GM12878 (cell line): Measurements from ENCODE around the gene MVK. TPM values are rescaled to one million over a fixed set of nuclear protein-coding genes. Genes with fewer than 3 reads are reported as not detected.

Source experiments
- ATAC-seq: fragments of 200-7000 bp; cut with Tn5 transposase; 3 replicates; pipeline ENCODE4 v1.9.1; 2020; ENCODE audit warnings: mild to moderate bottlenecking, moderate library complexity
- BruUV-seq: library from RNA; stranded (reverse); fragments of 400-500 nt; replicated peaks from 2 replicates; lab custom pipeline; 2021; lab: Mats Ljungman, UMichigan
- CTCF ChIA-PET: fragments of 300-600 bp; sonication (Branson Sonifier 250); formaldehyde crosslinking; extraction: SDS; loops from one replicate; lab custom pipeline; 2021; ENCODE audit warnings: inconsistent platforms; lab: Yijun Ruan, JAX
- POLR2A ChIA-PET: fragments of 350-600 bp; formaldehyde crosslinking; extraction: SDS; loops from one replicate; lab custom pipeline; 2021; ENCODE audit warnings: inconsistent platforms; lab: Charles Lee
- RAD21 ChIA-PET: fragments of 300-600 bp; sonication (Branson Sonifier 250); formaldehyde crosslinking; loops from one replicate; lab custom pipeline; 2023; ENCODE audit warnings: antibody characterized with exemption; ENCODE audit not compliant: unreplicated experiment; lab: Charles Lee
- SMC1A ChIA-PET: fragments of 300-600 bp; sonication (Branson Sonifier 250); formaldehyde crosslinking; loops from one replicate; lab custom pipeline; 2023; ENCODE audit not compliant: unreplicated experiment, uncharacterized antibody; lab: Charles Lee
- DNase-seq: peaks from one replicate; pipeline ENCODE4 v3.0.0-alpha.2; 2011; ENCODE audit warnings: low read depth, low spot score
- FAIRE-seq: peaks from 3 replicates; lab custom pipeline; 2011; peaks lifted over from hg19 to GRCh38; lab: Jason Lieb, UNC
- H2AFZ ChIP-seq: 2 replicates; pipeline ENCODE4 v1.6.0; 2011; ENCODE audit warnings: low read depth, low read length, control low read depth; ENCODE audit not compliant: control insufficient read depth
- H3K27ac ChIP-seq: 2 replicates; pipeline ENCODE4 v1.5.1; 2011; ENCODE audit warnings: control low read depth; ENCODE audit not compliant: control insufficient read depth, insufficient read depth
- H3K27me3 ChIP-seq, 2 experiments: replicated peaks in 1 of 2; 2 replicates each; pipeline versions ENCODE4 v1.6.0 to v1.6.1; 2011; ENCODE audit warnings: low read length in 1 of 2; ENCODE audit not compliant: control insufficient read depth in 2 of 2, insufficient read depth in 2 of 2
- H3K36me3 ChIP-seq, 2 experiments: 2 replicates each; pipeline ENCODE4 v1.5.1; 2011; ENCODE audit warnings: low read length in 1 of 2; ENCODE audit not compliant: control insufficient read depth in 2 of 2, insufficient read depth in 2 of 2
- H3K4me1 ChIP-seq: 2 replicates; pipeline ENCODE4 v1.6.1; 2011; ENCODE audit warnings: mild to moderate bottlenecking, low read length, moderate library complexity, mixed read lengths; ENCODE audit not compliant: control insufficient read depth, insufficient read depth
- H3K4me2 ChIP-seq: 2 replicates; pipeline ENCODE4 v1.6.0; 2011; ENCODE audit warnings: control low read depth; ENCODE audit not compliant: control insufficient read depth, insufficient read depth
- H3K4me3 ChIP-seq: fragments of 200-600 bp; sonication (generic); 2 replicates; pipeline ENCODE4 v1.5.1; 2016
- H3K79me2 ChIP-seq: 2 replicates; pipeline ENCODE4 v1.6.0; 2011; ENCODE audit warnings: low read length; ENCODE audit not compliant: control insufficient read depth, insufficient read depth
- H3K9ac ChIP-seq: 2 replicates; pipeline ENCODE4 v1.8.0; 2011; ENCODE audit warnings: low read length, control low read depth, mixed read lengths; ENCODE audit not compliant: control insufficient read depth, insufficient read depth
- H3K9me3 ChIP-seq: replicated peaks from 3 replicates; pipeline ENCODE4 v1.5.1; 2011; ENCODE audit warnings: mild to moderate bottlenecking, low read length; ENCODE audit not compliant: control insufficient read depth, insufficient read depth
- H4K20me1 ChIP-seq: 2 replicates; pipeline ENCODE4 v1.6.0; 2011; ENCODE audit not compliant: control insufficient read depth, insufficient read depth
- ATF7 ChIP-seq: fragments of 450-650 bp; IDR thresholded peaks from 2 replicates; pipeline ENCODE4 v1.6.1; 2016; ENCODE audit warnings: low read depth, mild to moderate bottlenecking
- BMI1 ChIP-seq: fragments of 450-650 bp; IDR thresholded peaks from 2 replicates; pipeline ENCODE4 v1.6.1; 2016; ENCODE audit warnings: mild to moderate bottlenecking, moderate library complexity, borderline replicate concordance
- BRCA1 ChIP-seq: IDR thresholded peaks from 2 replicates; pipeline ENCODE4 v1.6.1; 2011; ENCODE audit warnings: low read depth, low read length, improper control_type of control experiment
- CBFB ChIP-seq: IDR thresholded peaks from 2 replicates; pipeline ENCODE4 v1.6.1; 2016; ENCODE audit warnings: antibody characterized with exemption, low read depth
- CEBPB ChIP-seq, 2 experiments: fragments of 150-350 bp in 1 of 2; IDR thresholded peaks; 2 replicates each; pipeline ENCODE4 v1.6.1; 2012 to 2014; ENCODE audit warnings: low read depth in 2 of 2, low read length in 2 of 2, borderline replicate concordance in 1 of 2, inconsistent platforms in 1 of 2
- CUX1 ChIP-seq: IDR thresholded peaks from 2 replicates; pipeline ENCODE4 v1.6.1; 2012; ENCODE audit warnings: improper control_type of control experiment, low read depth, low read length; ENCODE audit not compliant: insufficient replicate concordance
- HDAC2 ChIP-seq: fragments of 200-600 bp; sonication (generic); IDR thresholded peaks from 2 replicates; pipeline ENCODE4 v1.6.1; 2017
- IKZF1 ChIP-seq: fragments of 450-650 bp; conservative IDR thresholded peaks from 2 replicates; pipeline ENCODE4 v1.6.1; 2017; ENCODE audit warnings: antibody characterized with exemption, mild to moderate bottlenecking
- MLLT1 ChIP-seq: fragments of 450-650 bp; IDR thresholded peaks from 2 replicates; pipeline ENCODE4 v1.6.1; 2016; ENCODE audit warnings: mild to moderate bottlenecking
- MYC ChIP-seq: IDR thresholded peaks from 2 replicates; pipeline ENCODE4 v1.6.1; 2011; ENCODE audit warnings: mild to moderate bottlenecking, low read length, moderate library complexity, inconsistent platforms; ENCODE audit not compliant: insufficient read depth, insufficient replicate concordance, insufficient read length, severe bottlenecking
- PML ChIP-seq: IDR thresholded peaks from 2 replicates; pipeline ENCODE4 v1.6.1; 2012; ENCODE audit warnings: low read length, inconsistent platforms
- RAD21 ChIP-seq: IDR thresholded peaks from 2 replicates; pipeline ENCODE4 v1.6.1; 2011; ENCODE audit warnings: mild to moderate bottlenecking, low read depth, low read length, moderate library complexity; ENCODE audit not compliant: insufficient read depth
- RCOR1 ChIP-seq: conservative IDR thresholded peaks from 2 replicates; pipeline ENCODE4 v1.6.1; 2012; ENCODE audit warnings: low read depth, low read length, improper control_type of control experiment
- RELA ChIP-seq: fragments of 450-650 bp; IDR thresholded peaks from 2 replicates; pipeline ENCODE4 v1.8.0; 2014; ENCODE audit warnings: borderline replicate concordance; ENCODE audit not compliant: partially characterized antibody
- SMAD5 ChIP-seq: IDR thresholded peaks from 2 replicates; pipeline ENCODE4 v1.6.1; 2016; ENCODE audit warnings: antibody characterized with exemption, low read depth
- SRF ChIP-seq, 2 experiments: IDR thresholded peaks; 2 replicates each; pipeline ENCODE4 v1.6.1; 2011; ENCODE audit warnings: low read depth in 2 of 2, low read length in 2 of 2, mild to moderate bottlenecking in 1 of 2, moderate library complexity in 1 of 2
- TCF12 ChIP-seq: IDR thresholded peaks from 2 replicates; pipeline ENCODE4 v1.6.1; 2011; ENCODE audit warnings: low read depth, mild to moderate bottlenecking, low read length
- WGBS: methylation state at CpG from one replicate; pipeline ENCODE4 v1.1.6; 2016; ENCODE audit warnings: low lambda C conversion rate; ENCODE audit not compliant: insufficient replicate concordance, insufficient coverage; ENCODE audit errors: missing lambda C conversion rate; 5-methylcytosine and 5-hydroxymethylcytosine counted together
- in situ Hi-C: fragments of 300-500 bp; cut with MboI; formaldehyde crosslinking; loops from 9 replicates; pipeline ENCODE4 v1.14.3; 2018; ENCODE audit warnings: mixed read lengths
- intact Hi-C: fragments of 100-400 bp; cut with micrococcal nuclease; formaldehyde crosslinking; loops from one replicate; pipeline ENCODE4 v1.14.2; 2022; ENCODE audit not compliant: unreplicated experiment
- polyA plus RNA-seq, 11 experiments: library from polyadenylated mRNA; depleted of rRNA in 4 of 11; unstranded in 6 of 11; stranded (reverse) in 5 of 11; fragments of >200 nt; fragmentation: Nextera tagmentation in 4 of 11; fragmentation: Illumina TruSeq in 1 of 11; extraction: Ambion mirVana in 4 of 11; extraction: Trizol in 1 of 11; gene quantifications; 1 replicate in 1 of 11; 2 replicates in 10 of 11; pipeline versions ENCODE4 v1.2.1 to v1.2.3, GENCODE V29; 2011 to 2016; ENCODE audit warnings: inconsistent platforms in 2 of 11, missing spikeins in 2 of 11, low read depth in 1 of 11
- total RNA-seq, 4 experiments: library from RNA; depleted of rRNA in 3 of 4; stranded (reverse); fragments of >200 nt in 3 of 4; fragmentation: Illumina TruSeq in 1 of 4; extraction: Trizol in 1 of 4; gene quantifications; 2 replicates each; pipeline versions ENCODE4 v1.2.1 to v1.2.3, GENCODE V29; 2013 to 2021

MVK gene
- total and polyA plus RNA-seq, 10 of the 15 experiments (the other 5 are each of a cell fraction or from before 2014, with no cell fraction given), result 0.24 to 46.7 (median 31.9) TPM

- TF ChIP-seq CEBPB (IDR thresholded peaks at IDR 0.05; ENCODE audit: borderline replicate concordance in 1 of 2, low read depth in 2 of 2, low read length in 2 of 2) (no peak), CBFB (no peak), SRF (IDR thresholded peaks at IDR 0.05; ENCODE audit: low read depth in 2 of 2, low read length in 2 of 2) (no peak), IKZF1 (no peak), SMAD5 (no peak), PML (no peak), MYC (no peak), TCF12 (no peak), BMI1 (no peak), ATF7 (no peak), RELA (no peak)
- TF ChIP-seq, all 136 proteins: peak for 0
Measured at GRCh38 chr12:109577311-109577710, 3.7 kb downstream of the MVK start (continued).

GRCh38 chr12:109578330-109578927 is 4.8 kb downstream of the MVK start:
- RAD21 ChIA-PET, result no interaction called here
- Histone ChIP-seq H3K9ac (no peak overlapping the region), H4K20me1 (no peaks in the 10 kb centered on the region), H2AFZ (no peak overlapping the region), H3K4me1 (no peaks in the 10 kb centered on the region), H3K4me2 (no peak overlapping the region), H3K27ac (no peak overlapping the region), H3K4me3 (no peak overlapping the region), H3K27me3 (no peaks in the 10 kb centered on the region), H3K79me2 (peaks cover 13% of the 10 kb centered on the region), H3K9me3 (no peaks in the 10 kb centered on the region), H3K36me3 (peaks cover 2 to 23% of the 10 kb centered on the region in 2 experiments; a peak in 3 of 4 replicates)
- ATAC-seq, result no peak
- intact Hi-C loops (no loop called here), in situ Hi-C loops (no loop called here)
- CTCF ChIA-PET, result interaction anchor here (1.6 kb wide), 1 partner anchor 20 kb away, joined by 6 read pairs; no protein-coding TSS in a partner anchor
- DNase-seq, result no peak
- POLR2A ChIA-PET, result no interaction called here
- FAIRE-seq, result no peak
- no TSS peak for BruUV-seq
- SMC1A ChIA-PET, result no interaction called here
- 82% methylated on average over 8 of the region's 8 CpGs for WGBS
- no peak for TF ChIP-seq CUX1
- no peak for TF ChIP-seq HDAC2
- no peak for TF ChIP-seq RAD21
- no peak for TF ChIP-seq RCOR1
- no peak for TF ChIP-seq BRCA1
- TF ChIP-seq MLLT1, result no peak
